WTC11 (cell line): ENCODE data around the gene SIRT3.

Experiments used
- CBFB ChIP-seq: sonication (generic); formaldehyde crosslinking; IDR thresholded peaks from 2 replicates; pipeline ENCODE4 v1.8.1; 2022; ENCODE audit warnings: mild to moderate bottlenecking, low read depth, missing genetic modification reagents
- ZNF138 ChIP-seq: sonication (generic); formaldehyde crosslinking; conservative IDR thresholded peaks from 2 replicates; pipeline ENCODE4 v1.8.1; 2022; ENCODE audit warnings: mild to moderate bottlenecking, moderate library complexity, missing genetic modification reagents
- TF ChIP-seq, protein P1 (sequence below): fragments of 200-600 bp; IDR thresholded peaks from 2 replicates; pipeline ENCODE4 v1.8.0; 2022; ENCODE audit warnings: antibody characterized with exemption

DNA sequence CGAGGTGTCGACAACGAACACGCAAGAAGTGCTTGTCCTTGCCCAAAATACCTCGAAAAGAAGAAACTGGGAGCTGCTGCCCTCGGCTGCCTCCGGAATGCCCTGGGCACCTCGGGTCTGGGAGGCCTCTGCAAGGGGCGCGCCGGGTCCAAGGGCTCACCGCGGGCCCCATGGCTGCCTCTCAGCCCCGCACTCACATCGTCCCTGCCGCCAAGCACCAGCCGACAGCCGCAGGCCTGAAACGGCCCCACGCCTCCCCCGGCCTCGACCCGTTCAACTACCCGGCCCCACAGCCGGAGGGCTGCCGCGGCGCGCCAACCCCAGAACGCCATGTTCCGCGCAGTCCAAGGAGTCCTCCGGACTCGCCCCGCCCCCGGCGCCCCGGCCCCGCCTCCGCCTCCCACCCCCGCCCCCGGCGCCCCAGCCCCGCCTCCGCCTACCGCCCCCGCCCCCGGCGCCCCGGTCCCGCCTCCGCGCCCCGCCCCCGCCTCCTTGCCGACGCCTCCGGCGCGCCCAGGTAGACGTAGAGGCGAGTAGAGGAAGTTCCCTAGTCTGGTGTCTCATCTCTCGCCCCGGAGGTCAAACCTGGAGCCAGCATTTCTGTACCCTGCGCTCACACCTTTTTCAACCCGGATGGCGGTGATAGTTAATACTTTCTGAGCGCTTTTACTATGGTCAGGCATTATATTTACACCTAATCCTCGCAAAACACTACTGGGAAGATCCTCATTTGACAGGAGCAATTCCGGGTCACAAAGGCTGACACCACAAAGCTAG lies at the start of gene SIRT3:
- TF ChIP-seq, protein P1, sequence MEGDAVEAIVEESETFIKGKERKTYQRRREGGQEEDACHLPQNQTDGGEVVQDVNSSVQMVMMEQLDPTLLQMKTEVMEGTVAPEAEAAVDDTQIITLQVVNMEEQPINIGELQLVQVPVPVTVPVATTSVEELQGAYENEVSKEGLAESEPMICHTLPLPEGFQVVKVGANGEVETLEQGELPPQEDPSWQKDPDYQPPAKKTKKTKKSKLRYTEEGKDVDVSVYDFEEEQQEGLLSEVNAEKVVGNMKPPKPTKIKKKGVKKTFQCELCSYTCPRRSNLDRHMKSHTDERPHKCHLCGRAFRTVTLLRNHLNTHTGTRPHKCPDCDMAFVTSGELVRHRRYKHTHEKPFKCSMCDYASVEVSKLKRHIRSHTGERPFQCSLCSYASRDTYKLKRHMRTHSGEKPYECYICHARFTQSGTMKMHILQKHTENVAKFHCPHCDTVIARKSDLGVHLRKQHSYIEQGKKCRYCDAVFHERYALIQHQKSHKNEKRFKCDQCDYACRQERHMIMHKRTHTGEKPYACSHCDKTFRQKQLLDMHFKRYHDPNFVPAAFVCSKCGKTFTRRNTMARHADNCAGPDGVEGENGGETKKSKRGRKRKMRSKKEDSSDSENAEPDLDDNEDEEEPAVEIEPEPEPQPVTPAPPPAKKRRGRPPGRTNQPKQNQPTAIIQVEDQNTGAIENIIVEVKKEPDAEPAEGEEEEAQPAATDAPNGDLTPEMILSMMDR, result no peak
- no peak for TF ChIP-seq CBFB (CRISPR knock-in tag)
- no peak for TF ChIP-seq ZNF138 (CRISPR knock-in tag)
